Gastrocnemius medialis (tissue), 4 donors: ENCODE measurements around the gene C12orf42. TPM values are rescaled to one million over a fixed set of nuclear protein-coding genes. Genes with fewer than 3 reads are reported as not detected.
"Not testable (repeated sequence)": the region's sequence is repeated elsewhere in the genome, so short reads cannot be mapped to it uniquely, and the experiment has no call there.

Experiments used
- ATAC-seq, 2 donors: fragments of 150-250 bp; one replicate each; pipeline ENCODE4 v1.9.1; 2016
- DNase-seq, 2 donors: peaks; one replicate each; pipeline ENCODE4 v3.0.0-alpha.2; 2019
- H3K27ac ChIP-seq, 4 donors: fragments of 200-600 bp; sonication (generic); 1 replicate in 1 of 4; 2 replicates in 3 of 4; pipeline ENCODE4 v1.5.1; 2016 to 2018; ENCODE audit warnings: mild to moderate bottlenecking in 2 of 4, moderate library complexity in 1 of 4
- H3K27me3 ChIP-seq, 3 donors: fragments of 200-600 bp; sonication (generic) in 2 of 3; 1 replicate in 1 of 3; 2 replicates in 2 of 3; pipeline versions ENCODE4 v1.5.1 to v1.6.0; 2016 to 2019; ENCODE audit warnings: mild to moderate bottlenecking in 1 of 3, moderate library complexity in 1 of 3
- H3K36me3 ChIP-seq, 2 donors: fragments of 200-600 bp; sonication (generic) in 1 of 2; one replicate each; pipeline ENCODE4 v1.5.1; 2017 to 2018
- H3K4me1 ChIP-seq, 2 donors: fragments of 200-600 bp; sonication (generic) in 1 of 2; one replicate each; pipeline ENCODE4 v1.5.1; 2016 to 2017; ENCODE audit warnings: mild to moderate bottlenecking in 2 of 2
- H3K4me3 ChIP-seq, 4 donors: fragments of 200-600 bp; sonication (generic) in 3 of 4; 1 replicate in 1 of 4; 2 replicates in 3 of 4; pipeline ENCODE4 v1.5.1; 2016 to 2019; ENCODE audit warnings: mild to moderate bottlenecking in 2 of 4
- H3K9me3 ChIP-seq, 3 donors: fragments of 200-600 bp; sonication (generic) in 2 of 3; 1 replicate in 1 of 3; 2 replicates in 2 of 3; pipeline ENCODE4 v1.5.1; 2016 to 2019
- CTCF ChIP-seq, 5 experiments: fragments of 450-650 bp in 3 of 5; fragments of 200-600 bp in 2 of 5; sonication (generic) in 2 of 5; IDR thresholded peaks in 4 of 5; conservative IDR thresholded peaks in 1 of 5; 1 replicate in 4 of 5; 2 replicates in 1 of 5; pipeline ENCODE4 v1.5.1; 2016 to 2019; ENCODE audit warnings: antibody characterized with exemption in 5 of 5, mild to moderate bottlenecking in 3 of 5, moderate library complexity in 3 of 5
- POLR2A ChIP-seq, 2 donors: fragments of 450-650 bp; IDR thresholded peaks; one replicate each; pipeline ENCODE4 v1.6.1; 2017; ENCODE audit warnings: antibody characterized with exemption in 2 of 2, mild to moderate bottlenecking in 2 of 2, moderate library complexity in 2 of 2
- in situ Hi-C, 4 donors: fragments of 200-750 bp; cut with MboI; loops; one replicate each; pipeline versions ENCODE4 v1.15.0 to v1.8.0; 2017; ENCODE audit warnings: low sequenced_read_pairs in 4 of 4
- intact Hi-C: fragments of 100-400 bp; cut with DNase I; formaldehyde crosslinking; loops from one replicate; pipeline ENCODE4 v1.15.1; 2023; ENCODE audit warnings: low total_unique reads
- total RNA-seq, 4 donors: library from RNA; depleted of rRNA; stranded (reverse); fragments of >200 nt; gene quantifications; one replicate each; pipeline versions ENCODE4 v1.1.0 to v1.2.3, GENCODE V29; 2016

Gene C12orf42
- total RNA-seq, 4 donors from 2014 or later = not detected

GRCh38 chr12:103441437-103442181 lies 54.2 kb downstream of the C12orf42 start:
- H3K36me3 ChIP-seq = no peaks in the 10 kb centered on the region
- intact Hi-C loops = no loop called here
- in situ Hi-C loops = no loop called here
- DNase-seq = no peak
- no peak overlapping the region for H3K4me3 ChIP-seq
- H3K4me1 ChIP-seq = no peaks in the 10 kb centered on the region
- H3K9me3 ChIP-seq = no peaks in the 10 kb centered on the region
- ATAC-seq = no peak
- TF ChIP-seq CTCF (IDR thresholded peaks at IDR 0.05 in 4 of 5, conservative IDR thresholded peaks at IDR 0.05 in 1 of 5) (no peak), POLR2A (IDR thresholded peaks at IDR 0.05) (no peak)
- H3K27me3 ChIP-seq = no peaks in the 10 kb centered on the region
- no peak overlapping the region for H3K27ac ChIP-seq

GRCh38 chr12:103434165-103435105 lies 61.3 kb downstream of the C12orf42 start:
- H3K4me3 ChIP-seq, ATAC-seq, H3K27me3 ChIP-seq, H3K36me3 ChIP-seq, H3K4me1 ChIP-seq, in situ Hi-C loops, H3K27ac ChIP-seq, H3K9me3 ChIP-seq, intact Hi-C loops, DNase-seq: not testable (repeated sequence)

- H3K4me3 ChIP-seq = no peak overlapping the region
- DNase-seq (no peak), ATAC-seq (no peak)
- H3K36me3 ChIP-seq = no peaks in the 10 kb centered on the region
- no peak overlapping the region for H3K27ac ChIP-seq
- in situ Hi-C loops = no loop called here
- H3K4me1 ChIP-seq = no peaks in the 10 kb centered on the region
- no peaks in the 10 kb centered on the region for H3K27me3 ChIP-seq
- TF ChIP-seq POLR2A (IDR thresholded peaks at IDR 0.05) = no peak
- no peak for TF ChIP-seq CTCF (IDR thresholded peaks at IDR 0.05 in 4 of 5, conservative IDR thresholded peaks at IDR 0.05 in 1 of 5)
- intact Hi-C loops = no loop called here
- no peaks in the 10 kb centered on the region for H3K9me3 ChIP-seq
Observed at GRCh38 chr12:103431950-103432349, 63.8 kb downstream of the C12orf42 start.

GRCh38 chr12:103431387-103431786 lies 64.4 kb downstream of the C12orf42 start:
- intact Hi-C loops = no loop called here
- in situ Hi-C loops = no loop called here
- H3K4me1 ChIP-seq = no peaks in the 10 kb centered on the region

GRCh38 chr12:103425674-103426073 lies 70.1 kb downstream of the C12orf42 start:
- in situ Hi-C loops, ATAC-seq, H3K4me1 ChIP-seq, intact Hi-C loops, H3K27ac ChIP-seq, DNase-seq, H3K9me3 ChIP-seq, H3K36me3 ChIP-seq, H3K27me3 ChIP-seq, H3K4me3 ChIP-seq: not testable (repeated sequence)

More at GRCh38 chr12:103431387-103431786, 64.4 kb downstream of the C12orf42 start:
- no peak for DNase-seq
- no peak for ATAC-seq
- H3K4me3 ChIP-seq = no peak overlapping the region
- no peaks in the 10 kb centered on the region for H3K36me3 ChIP-seq
- TF ChIP-seq POLR2A (IDR thresholded peaks at IDR 0.05) (no peak), CTCF (IDR thresholded peaks at IDR 0.05 in 4 of 5, conservative IDR thresholded peaks at IDR 0.05 in 1 of 5) (no peak)
- no peaks in the 10 kb centered on the region for H3K9me3 ChIP-seq
- H3K27me3 ChIP-seq = no peaks in the 10 kb centered on the region
- H3K27ac ChIP-seq = no peak overlapping the region

- H3K27ac ChIP-seq, H3K36me3 ChIP-seq, H3K27me3 ChIP-seq, intact Hi-C loops, ATAC-seq, H3K9me3 ChIP-seq, H3K4me1 ChIP-seq, in situ Hi-C loops, H3K4me3 ChIP-seq, DNase-seq: not testable (repeated sequence)
Observed at GRCh38 chr12:103424849-103425586, 70.8 kb downstream of the C12orf42 start.
